Limb (tissue), 2 donors: Measurements from ENCODE around the gene ADAMTSL2.

Experiments used
- DNase-seq, 2 donors: peaks; one replicate each; pipeline ENCODE4 v3.0.0-alpha.2; 2016; ENCODE audit errors: extremely low spot score in 2 of 2

ADAMTSL2 gene

DNA sequence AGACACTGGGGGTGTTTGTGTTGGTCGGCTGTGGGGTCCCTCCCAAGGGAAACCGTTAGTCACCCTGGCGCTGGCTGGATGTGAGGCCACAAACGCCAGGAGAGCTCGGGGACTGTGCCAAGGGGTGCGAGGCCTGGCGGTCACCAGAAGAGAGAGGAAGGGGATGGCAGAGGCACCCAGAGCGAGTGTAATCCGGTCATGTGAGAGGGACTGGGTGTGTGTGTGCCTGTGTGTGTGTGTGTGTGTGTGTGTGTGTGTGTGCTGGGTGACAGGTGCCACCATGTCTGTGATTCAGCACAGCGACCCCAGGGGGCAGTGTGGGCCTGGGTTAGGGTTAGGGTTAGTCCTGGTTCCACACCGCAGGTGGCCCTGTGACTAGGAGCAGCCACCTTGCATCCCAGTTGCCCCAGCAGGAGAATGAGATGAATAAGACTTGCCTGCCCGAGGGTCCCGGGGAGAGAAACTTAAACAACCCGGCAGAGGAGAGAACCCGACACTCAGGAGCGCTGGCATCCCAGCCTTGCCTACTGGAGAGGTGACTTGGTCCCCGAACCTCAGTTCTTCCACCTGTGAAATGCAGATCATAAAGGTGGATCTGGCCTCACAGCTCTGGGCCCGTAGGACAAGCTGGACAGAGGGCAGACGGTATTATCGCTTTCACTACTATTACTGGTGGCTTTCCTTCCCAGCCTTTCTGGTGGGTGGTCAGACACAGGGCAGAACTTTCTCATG is 1.4 kb upstream of the ADAMTSL2 start:
- DNase-seq: peak; percentile 3 to 80

DNA sequence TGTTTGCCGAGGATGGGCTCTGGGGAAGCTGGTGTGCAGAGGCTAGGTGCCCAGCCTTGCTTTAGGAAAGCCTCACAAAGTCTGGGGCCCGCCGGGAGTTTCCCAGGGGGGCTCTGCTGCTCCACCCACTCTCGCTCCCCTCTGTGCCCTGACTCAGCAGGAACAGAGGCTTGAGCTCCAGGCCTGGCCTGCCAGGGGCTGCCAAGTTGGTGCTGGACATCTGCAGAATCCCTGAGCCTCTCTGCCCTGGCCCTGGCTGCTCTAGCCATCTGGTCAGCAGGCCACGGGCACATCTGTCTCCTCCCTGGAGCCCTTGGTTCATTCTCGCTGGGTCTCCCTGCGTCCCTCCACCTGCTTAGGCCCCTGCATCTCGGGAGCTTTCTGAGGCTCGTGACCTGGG is 647 bp upstream of the ADAMTSL2 start:
- no peak for DNase-seq

DNA sequence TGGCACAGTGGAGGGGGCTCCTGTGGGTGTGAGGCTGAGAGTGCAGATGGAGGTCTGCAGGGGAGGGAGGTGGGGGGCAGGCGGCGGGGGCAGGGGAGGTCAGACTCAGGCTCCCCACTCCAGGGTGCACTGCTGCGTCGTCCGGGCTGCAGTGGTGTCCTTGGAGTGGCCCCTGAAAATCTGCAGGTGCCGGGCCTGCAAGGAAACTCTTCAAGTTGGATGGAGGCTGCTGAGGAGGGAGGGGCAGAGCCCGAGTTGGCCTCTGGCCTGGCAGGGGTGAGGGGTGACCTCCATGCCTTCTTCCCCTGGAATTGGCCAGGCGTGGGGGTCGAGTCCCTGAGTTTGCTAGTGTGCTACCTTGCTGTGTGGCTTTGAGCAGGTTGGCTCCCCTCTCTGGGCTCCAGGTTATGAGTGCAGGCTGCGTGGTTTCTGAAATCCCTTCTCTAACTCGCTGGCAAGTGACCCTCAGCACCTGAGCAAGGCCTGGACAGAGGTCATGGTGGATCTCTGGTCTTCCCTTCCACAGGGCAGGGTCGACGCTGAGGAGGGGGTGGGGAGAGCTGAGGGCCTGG is 888 bp downstream of the ADAMTSL2 start:
- no peak for DNase-seq

DNA sequence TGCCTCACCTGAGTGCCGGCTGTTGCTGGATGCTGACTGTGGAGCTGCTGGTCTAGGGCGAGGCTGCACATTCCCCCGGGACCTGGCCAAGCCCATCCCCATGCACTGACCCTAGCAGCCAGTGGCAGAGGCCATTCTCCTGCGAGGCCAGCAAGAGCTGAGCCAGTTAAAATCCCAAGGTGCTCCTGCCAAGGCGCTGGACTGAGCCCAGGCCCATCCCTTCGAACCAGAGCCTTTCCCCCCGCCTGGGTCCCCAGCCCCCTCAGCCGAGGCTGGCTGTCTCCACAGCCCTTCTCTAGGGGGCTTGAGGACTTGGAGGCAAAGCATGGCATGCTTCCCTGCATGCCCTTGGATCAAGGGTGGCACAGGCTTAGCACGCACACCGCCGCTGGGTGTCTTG is 1.6 kb downstream of the ADAMTSL2 start:
- no peak for DNase-seq

DNA sequence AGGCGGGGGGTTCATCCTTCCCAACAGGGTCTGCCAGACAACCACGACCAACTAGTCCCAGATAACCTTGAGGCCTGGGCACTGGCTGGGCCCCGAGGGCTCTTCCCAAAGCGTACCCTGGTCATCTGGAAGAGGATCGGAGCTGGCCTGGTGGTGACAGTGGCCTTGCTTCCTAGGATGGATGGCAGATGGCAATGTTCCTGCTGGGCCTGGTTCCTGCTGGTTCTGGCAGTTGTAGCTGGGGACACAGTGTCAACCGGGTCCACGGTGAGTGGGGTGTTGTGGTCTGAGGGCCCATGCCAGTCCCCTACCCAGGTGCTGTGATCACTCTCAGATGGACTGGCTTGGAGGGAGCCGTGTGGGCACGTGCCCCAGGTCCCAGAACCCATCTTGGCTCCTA is 2.0 kb downstream of the ADAMTSL2 start:
- no peak for DNase-seq

DNA sequence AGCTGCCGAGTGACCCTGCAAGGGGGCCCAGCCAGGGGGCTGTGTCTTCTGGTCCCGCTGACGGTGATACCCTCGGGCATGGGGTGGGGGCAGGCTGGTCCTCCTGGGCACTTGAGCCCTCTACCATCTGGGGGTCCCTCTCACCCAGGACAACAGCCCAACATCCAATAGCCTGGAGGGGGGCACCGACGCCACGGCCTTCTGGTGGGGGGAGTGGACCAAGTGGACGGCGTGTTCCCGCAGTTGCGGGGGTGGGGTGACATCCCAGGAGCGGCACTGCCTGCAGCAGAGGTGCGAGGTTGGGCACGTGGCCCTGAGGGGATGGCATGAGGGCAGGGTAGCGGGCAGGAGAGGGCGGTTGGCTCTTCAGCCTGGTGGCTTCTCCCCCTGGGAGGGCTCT is 2.8 kb downstream of the ADAMTSL2 start:
- DNase-seq: no peak

DNA sequence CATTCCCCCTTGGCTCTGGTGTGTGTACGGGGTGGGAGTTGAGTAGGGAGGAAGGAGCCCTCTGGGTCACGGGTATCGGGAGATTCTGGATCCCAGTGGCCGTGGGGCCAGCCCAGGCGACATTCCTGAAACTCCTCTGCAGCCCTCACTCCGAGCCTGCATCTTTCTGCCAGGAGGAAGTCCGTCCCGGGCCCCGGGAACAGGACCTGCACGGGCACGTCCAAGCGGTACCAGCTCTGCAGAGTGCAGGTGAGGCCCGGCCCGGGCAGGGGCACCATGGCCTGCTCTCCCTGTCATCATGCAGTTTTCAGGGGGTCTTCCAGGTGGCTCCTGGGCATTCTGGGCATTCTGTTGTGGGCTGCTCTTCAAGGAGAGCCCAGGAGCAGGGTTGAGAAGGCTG is 3.7 kb downstream of the ADAMTSL2 start:
- DNase-seq: no peak

DNA sequence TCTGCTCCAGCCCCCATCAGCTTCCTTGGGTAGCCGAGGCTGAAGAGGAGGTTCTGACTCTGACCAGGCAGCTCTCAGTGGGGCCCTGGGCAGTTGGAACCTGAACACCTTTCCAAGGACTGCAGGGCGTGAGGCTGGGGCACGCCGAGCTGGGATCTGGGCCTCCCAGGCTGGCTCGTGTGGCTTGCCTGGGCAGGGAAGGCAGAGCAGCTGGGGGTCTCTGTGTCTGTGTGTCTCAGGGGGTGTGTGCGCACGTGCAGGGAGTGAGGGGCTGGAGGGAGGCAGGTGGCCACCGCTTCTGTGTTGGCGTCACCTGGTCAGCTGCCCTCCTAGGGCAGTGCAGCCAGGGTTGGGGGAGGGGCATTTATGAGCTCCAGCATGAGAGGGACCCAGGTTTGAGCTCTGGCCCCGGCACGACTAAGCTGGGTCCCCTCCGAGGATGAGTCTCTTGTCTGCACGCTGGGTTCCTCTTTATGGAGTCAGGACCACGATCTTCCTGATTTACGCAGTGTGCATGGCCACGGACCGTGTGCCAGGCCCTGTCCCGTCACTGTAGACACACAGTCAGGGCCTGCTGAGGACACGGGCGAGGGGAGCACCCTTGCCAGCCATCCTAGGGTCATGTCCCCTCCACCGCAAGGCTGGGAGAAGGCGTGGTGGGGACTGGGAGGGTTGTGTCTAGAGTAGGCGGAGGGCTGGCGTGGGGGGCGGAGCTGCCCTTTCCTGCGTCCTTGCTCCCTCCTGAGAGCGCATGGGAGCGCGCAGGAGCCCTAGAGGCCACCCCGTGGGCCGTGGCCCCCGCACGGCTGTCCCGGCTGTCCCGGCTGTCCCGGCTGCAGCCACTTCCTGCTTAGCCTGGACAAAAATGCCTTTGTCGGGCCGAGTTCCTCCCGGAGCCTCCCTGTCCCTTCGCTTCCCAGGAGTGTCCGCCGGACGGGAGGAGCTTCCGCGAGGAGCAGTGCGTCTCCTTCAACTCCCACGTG is 4.6 kb downstream of the ADAMTSL2 start:
- DNase-seq: no peak

DNA sequence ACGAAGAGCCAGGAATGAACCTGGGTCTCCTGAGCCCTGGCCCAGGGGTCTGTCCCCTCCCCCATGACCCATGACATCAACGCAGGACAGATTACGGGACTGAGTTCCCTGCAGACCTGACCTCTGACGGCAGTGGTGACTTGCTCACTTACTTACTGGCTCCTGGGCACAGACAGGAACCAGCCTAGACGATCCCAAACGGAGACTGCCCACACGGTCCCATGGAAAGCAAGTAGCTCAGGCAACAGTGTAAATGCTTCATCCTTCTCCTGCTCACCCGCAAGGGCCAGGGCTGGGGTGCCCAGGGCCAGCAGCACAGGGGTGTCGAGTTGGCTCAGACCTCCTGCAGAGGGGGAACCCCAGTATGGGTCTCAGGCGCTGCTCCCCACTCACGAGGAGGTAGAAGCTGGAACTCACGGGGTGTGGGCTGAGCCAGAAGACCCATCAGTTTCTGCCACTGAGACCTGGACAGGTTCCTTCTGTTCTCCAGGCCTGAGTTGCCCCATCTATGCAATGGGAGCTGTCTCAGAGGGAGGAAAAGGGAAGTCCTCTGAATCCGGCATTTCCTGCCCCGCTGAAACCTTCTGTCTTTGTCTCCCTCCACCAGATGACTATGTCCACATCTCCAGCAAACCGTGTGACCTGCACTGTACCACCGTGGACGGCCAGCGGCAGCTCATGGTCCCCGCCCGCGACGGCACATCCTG is 5.6 kb downstream of the ADAMTSL2 start:
- DNase-seq: no peak

DNA sequence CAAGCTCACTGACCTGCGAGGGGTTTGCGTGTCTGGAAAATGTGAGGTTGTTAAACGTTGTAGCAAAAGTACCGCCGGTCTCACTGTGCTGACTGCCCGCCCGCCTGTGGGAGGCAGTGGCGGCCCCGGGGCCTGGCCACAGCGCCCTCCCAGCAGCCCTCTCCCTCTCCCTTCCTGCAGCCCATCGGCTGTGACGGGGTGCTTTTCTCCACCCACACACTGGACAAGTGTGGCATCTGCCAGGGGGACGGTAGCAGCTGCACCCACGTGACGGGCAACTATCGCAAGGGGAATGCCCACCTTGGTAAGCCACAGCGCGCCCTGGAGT is 6.2 kb downstream of the ADAMTSL2 start:
- DNase-seq: no peak

DNA sequence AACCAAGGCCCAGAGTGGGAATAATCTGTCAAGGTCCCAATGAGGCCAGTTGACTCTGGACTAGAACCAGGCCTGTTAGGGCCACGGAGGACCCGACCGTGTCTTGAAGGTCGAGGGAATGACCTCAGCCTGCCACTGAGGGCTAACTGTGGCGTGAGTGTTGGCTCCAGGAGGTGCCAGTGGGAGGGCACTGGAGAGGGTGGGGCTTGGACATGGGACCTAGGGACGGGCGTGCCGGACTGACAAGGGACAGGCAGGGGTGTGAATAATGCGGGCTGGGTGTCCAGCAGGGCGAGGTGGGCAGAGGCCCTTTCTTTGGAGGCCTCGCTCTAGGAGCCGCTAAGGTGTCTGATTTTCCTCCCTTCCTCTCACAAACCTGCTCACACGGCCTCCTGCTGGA is 7.5 kb downstream of the ADAMTSL2 start:
- no peak for DNase-seq

DNA sequence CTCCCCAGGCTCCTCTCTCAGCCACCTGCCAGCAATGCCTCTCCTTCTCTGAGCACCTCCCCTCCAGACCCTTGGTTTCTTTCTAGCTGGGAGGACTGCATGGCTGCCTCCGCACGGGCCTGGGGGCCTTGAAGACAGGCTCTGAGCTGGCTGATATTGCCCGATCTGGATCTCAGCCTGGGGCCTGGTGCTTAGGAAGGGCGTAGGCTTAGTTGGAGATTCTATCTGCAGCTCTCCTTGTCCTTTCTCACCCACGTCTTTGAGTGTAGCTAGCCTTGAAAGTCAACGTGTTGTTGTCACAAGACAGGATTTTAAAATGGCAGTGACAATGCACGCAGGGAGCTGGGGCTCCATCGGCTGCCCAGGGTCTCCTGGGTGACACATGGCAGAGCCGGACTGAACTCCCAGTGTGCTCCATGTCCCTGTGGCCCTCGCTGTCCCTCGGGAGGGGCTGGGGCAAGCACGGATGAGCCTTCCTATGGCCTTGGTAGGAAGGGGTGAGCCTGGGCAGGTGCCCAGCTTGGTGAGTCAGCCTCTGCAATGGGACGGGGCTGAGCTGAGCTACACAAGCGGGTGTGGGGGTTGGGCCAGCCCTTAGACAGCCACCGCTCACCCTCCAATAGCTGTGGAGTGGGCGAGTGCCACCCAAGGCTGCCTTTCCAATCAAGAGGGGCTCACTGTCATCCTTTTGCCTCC is 9.4 kb downstream of the ADAMTSL2 start:
- DNase-seq: no peak

DNA sequence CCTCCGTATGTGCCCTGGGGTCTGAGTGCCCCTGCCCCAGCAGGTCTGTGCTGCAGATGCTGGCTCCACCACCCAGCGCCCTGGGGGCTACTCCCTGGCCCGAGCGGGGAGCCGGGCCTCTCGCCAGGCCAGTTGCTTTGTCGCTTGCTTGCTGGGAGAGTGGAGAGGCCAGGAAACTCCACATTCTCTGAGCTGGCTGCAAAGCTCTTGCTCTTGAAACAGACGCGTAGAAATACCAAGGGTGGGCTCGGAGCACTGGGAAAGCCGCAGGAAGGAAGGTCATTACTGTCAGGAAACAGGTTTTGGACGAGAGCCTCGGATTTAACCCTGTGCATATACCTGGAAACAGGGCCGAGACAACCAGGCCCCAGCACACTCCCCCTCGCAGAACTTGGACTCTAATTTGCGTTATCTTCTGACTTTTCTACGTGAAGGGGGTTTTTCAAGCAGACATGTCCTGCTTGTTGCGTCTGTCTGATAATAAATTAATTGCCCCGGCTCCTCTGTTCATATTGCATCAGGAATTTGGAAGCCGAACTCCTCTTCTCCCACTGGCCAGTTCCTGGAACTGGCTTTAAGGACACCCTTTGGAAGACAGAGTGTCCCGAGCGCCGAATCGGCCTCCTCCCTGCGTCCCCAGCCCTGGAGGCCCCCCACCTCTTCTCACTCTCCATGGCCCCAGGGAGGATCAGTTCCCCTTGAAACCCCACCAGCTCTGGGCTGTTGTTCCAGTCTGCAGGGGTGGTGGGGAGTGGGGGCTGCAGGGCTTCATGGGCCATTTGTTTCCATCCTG is 11.2 kb downstream of the ADAMTSL2 start:
- no peak for DNase-seq

DNA sequence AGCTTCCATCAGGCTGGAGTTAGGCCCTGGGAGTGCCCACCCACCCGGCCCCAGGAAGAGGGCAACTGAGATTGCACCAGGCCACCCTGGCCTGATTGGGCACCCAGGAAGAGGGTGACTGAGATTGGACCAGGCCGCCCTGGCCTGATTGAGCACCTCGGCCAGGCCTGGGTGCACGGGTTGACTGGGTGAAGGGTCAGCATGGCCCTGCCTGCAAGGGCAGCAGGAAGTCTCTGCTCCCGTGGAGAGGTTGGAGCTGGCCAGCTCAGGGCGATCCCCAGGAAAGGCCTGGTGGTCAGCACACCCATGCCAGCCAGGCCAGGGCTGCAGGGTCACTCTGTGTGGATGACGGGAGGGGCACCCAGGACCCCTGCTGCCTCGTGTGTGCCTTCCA is 11.8 kb downstream of the ADAMTSL2 start:
- DNase-seq: no peak

DNA sequence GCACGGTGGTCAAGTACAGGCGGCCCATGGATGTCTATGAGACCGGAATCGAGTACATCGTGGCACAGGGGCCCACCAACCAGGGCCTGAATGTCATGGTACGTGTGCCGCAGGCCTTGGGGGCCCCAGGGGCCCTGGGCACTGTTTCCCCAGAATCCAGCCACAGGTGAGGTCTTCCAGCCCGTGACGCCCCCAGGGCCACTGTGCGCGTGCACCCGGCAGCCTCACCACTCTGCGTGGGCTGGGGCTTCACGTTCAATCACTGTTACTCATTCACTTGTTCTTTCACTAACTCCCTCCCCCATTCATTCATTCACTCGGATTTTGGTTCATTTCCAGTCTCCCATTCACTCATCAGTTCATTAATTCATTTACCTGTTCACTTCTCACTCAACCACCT is 12.6 kb downstream of the ADAMTSL2 start:
- no peak for DNase-seq

DNA sequence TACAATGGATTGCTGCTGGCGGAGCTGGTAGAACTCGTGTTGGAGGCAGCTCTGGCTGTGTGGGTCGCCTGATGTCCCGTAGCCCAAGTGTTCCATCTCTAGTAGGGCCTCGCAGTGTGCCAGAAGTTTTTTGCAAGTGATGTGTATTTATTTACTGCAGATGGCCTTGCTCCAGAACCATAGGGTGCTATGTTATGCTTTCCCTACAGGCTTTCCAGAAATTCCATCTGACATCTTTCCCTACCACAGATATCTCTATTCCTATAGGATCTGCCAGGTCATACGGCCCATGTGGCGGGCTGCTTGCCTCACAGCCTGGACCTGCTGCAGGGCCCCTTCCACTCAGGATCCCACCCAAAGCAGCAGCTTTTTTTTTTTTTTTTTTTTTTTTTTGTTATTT is 16.9 kb downstream of the ADAMTSL2 start:
- no peak for DNase-seq

DNA sequence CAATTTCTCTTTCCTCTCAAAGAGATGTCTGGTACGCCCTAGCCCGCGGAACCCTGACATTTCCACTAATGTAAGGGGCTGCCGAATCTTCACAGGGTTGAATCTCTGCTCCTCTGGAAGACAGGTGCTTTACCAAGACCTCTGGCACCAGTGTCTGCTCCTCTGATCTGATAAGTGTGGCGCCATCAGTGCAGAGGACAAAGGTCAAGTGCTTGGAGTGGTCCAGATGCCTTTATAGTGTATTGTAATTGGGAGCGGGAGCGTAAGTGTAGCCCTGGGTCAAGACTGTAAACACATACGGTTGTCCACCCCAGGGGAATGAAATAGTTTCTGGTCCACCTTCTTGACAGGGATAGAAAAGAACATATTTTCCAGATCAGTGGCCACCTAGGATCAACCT is 17.7 kb downstream of the ADAMTSL2 start:
- DNase-seq: no peak

DNA sequence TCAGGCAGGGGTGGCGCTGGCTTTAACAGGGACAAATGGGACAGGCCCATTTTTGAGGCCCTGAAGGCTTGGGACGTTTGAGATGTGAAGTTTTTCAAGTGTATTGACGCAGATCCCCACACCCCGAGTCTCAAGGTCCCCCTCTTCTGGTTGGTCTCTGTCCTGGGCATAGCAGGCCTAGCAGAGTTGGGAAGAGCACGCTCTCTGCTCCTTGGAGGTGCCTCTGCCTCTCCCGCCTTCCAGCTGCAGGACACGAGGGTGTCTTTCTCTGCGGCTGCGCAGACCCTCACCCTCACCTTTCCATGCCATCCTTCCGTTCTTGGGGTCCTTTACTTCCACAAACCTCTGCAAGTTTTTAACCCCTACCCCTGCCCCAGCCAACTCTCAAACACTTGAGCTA is 18.6 kb downstream of the ADAMTSL2 start:
- DNase-seq: no peak

DNA sequence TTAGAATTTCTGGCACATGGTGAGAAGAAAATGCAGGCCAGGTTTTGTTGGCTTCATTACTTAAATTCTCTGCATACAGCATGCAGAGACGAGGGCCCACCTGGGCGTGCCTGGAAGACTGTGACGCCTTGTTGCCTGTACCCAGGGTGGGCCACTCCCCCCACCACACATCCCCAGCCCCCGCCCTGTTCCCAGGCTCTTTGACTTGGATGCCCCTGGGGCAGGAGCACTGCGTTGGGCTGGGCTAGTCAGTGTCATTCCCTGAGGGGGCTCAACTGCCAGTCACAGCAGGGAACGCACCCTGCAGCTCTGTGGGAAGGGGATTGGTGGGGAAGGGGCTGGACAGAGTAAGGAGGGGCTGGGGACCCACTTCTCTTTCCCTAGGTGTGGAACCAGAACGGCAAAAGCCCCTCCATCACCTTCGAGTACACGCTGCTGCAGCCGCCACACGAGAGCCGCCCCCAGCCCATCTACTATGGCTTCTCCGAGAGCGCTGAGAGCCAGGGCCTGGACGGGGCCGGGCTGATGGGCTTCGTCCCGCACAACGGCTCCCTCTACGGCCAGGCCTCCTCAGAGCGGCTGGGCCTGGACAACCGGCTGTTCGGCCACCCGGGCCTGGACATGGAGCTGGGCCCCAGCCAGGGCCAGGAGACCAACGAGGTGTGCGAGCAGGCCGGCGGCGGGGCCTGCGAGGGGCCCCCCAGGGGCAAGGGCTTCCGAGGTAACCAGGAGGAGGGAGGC is 19.6 kb downstream of the ADAMTSL2 start:
- DNase-seq: no peak

DNA sequence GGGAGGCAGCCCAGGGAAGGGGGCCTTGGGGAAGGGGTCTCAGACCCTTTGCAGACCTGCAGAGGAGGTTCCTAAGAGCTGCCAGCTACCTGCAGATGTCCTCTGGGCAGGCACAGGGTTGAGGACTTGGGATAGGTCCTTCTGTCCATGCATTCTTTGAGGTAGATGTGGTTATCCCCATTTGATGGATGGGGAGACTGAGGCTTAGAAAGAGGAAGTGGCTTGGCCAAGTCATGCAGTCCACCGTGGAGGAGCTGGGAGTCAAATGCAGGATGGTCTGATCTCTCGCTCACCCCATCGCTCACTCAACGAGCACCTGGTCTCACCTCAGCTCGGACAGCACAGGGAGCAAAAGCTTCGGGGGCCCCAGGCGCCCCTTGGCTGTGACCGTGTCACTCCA is 20.2 kb downstream of the ADAMTSL2 start:
- no peak for DNase-seq
